GM06990 (cell line): ENCODE measurements around the gene SUGCT.

Experiments
- DNase-seq: peaks from one replicate; pipeline ENCODE4 v3.0.0-alpha.2; 2011; ENCODE audit not compliant: insufficient read length; ENCODE audit errors: extremely low read depth
- H3K27me3 ChIP-seq: replicated peaks from 2 replicates; pipeline ENCODE4 v1.6.0; 2011; ENCODE audit warnings: low read length; ENCODE audit not compliant: control insufficient read depth, insufficient read depth
- H3K36me3 ChIP-seq: 2 replicates; pipeline ENCODE4 v1.5.1; 2011; ENCODE audit warnings: low read length; ENCODE audit not compliant: control insufficient read depth, insufficient read depth
- H3K4me3 ChIP-seq: replicated peaks from 2 replicates; pipeline ENCODE4 v1.5.1; 2011; ENCODE audit warnings: low read depth, mild to moderate bottlenecking, control low read depth, low read length
- CTCF ChIP-seq: IDR thresholded peaks from 2 replicates; pipeline ENCODE4 v1.5.1; 2011; ENCODE audit warnings: low read length, control low read depth, mild to moderate bottlenecking, inconsistent platforms; ENCODE audit not compliant: insufficient read depth, poor library complexity, severe bottlenecking

The SUGCT gene

DNA sequence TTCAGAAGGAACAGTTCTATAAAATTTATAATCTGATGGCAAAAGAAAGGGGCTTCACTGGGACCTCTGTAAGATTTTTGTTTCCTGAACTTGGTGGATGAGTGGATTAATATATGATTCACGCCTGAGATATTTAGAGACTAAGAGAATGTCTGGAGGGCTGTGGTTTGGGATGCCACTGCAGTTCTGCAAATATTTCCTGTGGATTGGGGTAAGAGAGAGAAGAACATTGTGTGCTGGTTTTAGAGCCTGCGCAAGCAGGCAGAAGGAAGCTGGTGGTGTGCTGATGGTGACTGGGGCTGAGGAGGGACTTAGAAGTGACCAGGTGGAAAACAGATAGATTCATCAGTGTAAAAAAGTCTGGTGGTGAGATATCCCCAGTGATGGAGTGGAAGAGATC is 87.0 kb downstream of the SUGCT start:
- TF ChIP-seq CTCF, result no peak
- Histone ChIP-seq H3K4me3 (no peak overlapping the region), H3K27me3 (peaks cover 2% of the 10 kb centered on the region; the same call in 1 of the 2 replicates), H3K36me3 (no peaks in the 10 kb centered on the region)
- DNase-seq, result no peak

DNA sequence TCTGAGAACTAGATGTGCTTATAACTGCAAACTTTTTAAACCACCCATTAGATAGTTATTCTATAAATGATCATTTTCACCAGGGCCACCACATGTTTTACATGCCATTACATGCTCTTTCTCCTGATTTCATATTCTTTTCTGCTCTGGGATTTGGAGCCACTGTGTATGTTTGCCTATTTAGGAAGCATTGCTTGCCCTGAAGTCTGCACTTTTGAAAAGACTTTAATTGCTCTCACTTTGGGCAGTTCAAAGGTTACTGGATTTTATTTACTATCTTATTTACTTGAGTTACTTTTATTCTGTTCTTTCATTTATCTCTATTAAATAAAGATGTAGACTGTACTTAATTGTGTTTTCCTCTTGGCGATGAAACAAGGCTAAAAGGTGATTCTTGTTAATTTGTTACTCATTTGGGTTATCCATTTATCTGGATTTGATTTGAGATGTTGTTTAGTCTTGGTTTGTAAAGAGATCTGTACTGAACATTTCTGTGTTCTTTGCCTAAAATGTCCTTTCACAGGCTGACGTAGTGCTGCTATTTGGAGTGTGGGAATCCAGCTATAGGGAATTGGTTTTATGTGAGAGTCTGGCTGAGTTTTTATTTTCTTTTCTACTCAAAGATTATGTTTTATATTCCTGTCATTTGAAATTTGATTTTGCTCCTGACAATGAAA is 88.8 kb downstream of the SUGCT start:
- no peak overlapping the region for H3K4me3 ChIP-seq
- no peak for DNase-seq
- no peak for TF ChIP-seq CTCF

GRCh38 chr7:40230101-40230500 is 95.3 kb downstream of the SUGCT start:
- DNase-seq, result no peak
- Histone ChIP-seq H3K36me3 (no peaks in the 10 kb centered on the region), H3K27me3 (no peaks in the 10 kb centered on the region), H3K4me3 (no peak overlapping the region)
- TF ChIP-seq CTCF, result no peak

More for the DNA sequence above, 88.8 kb downstream of the SUGCT start:
- peaks cover 2% of the 10 kb centered on the region; the same call in 1 of the 2 replicates for H3K27me3 ChIP-seq
- no peaks in the 10 kb centered on the region for H3K36me3 ChIP-seq

- Histone ChIP-seq H3K27me3 (no peaks in the 10 kb centered on the region), H3K36me3 (no peaks in the 10 kb centered on the region), H3K4me3 (no peak overlapping the region)
- DNase-seq, result no peak
- TF ChIP-seq CTCF, result no peak
Observed at GRCh38 chr7:40231796-40232195, 97.0 kb downstream of the SUGCT start.

- H3K36me3 ChIP-seq, result no peaks in the 10 kb centered on the region
- peak; percentile 34 for DNase-seq
- no peak overlapping the region for H3K4me3 ChIP-seq
- TF ChIP-seq CTCF, result peak; percentile 35
- no peaks in the 10 kb centered on the region for H3K27me3 ChIP-seq
Observed at GRCh38 chr7:40232242-40232893, 97.6 kb downstream of the SUGCT start.

DNA sequence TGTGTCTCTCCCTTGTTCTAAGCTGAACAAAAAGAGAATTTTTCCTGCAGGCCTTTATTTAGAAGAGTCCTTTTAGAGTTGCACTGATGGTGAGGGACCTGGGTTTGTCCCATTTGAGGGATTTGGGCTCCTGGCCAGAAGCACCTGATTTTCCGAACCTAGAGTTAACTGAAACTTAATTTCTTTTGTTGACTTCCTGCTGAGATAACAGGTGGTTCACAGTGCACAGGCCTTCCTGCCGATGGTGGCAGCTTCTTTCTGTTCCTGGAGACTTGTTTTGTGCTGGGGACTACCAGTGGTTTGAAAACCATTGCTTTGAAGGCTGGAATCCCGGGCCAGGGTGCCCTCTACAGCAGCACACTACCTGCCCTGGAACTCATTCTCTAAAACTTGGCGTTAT is 99.2 kb downstream of the SUGCT start:
- Histone ChIP-seq H3K27me3 (no peaks in the 10 kb centered on the region), H3K36me3 (no peaks in the 10 kb centered on the region), H3K4me3 (no peak overlapping the region)
- TF ChIP-seq CTCF, result no peak
- DNase-seq, result no peak
